Panc1 (cell line): Measurements from ENCODE around the gene HECA. TPM values are rescaled to one million over a fixed set of nuclear protein-coding genes. Genes with fewer than 3 reads are reported as not detected.

Source experiments
- ATAC-seq: fragments of 200-7000 bp; cut with Tn5 transposase; 2 replicates; pipeline ENCODE4 v1.9.1; 2020; ENCODE audit warnings: mild to moderate bottlenecking, moderate library complexity
- BruUV-seq: library from RNA; stranded (reverse); fragments of 400-500 nt; replicated peaks from 2 replicates; lab custom pipeline; 2021; lab: Mats Ljungman, UMichigan
- CTCF ChIA-PET: fragments of 300-600 bp; sonication (Branson Sonifier 250); formaldehyde crosslinking; loops from one replicate; lab custom pipeline; 2022; ENCODE audit warnings: antibody characterized with exemption; lab: Charles Lee
- POLR2A ChIA-PET: fragments of 300-600 bp; sonication (Branson Sonifier 250); formaldehyde crosslinking; loops from one replicate; lab custom pipeline; 2022; ENCODE audit warnings: antibody characterized with exemption; lab: Charles Lee
- DNase-seq: peaks from one replicate; pipeline ENCODE4 v3.0.0-alpha.2; 2010; ENCODE audit warnings: low read depth, low spot score
- H3K27ac ChIP-seq: 2 replicates; pipeline ENCODE4 v1.5.1; 2011; ENCODE audit warnings: mild to moderate bottlenecking, low read length, inconsistent platforms
- H3K27me3 ChIP-seq: fragments of 200-500 bp; sonication (Bioruptor generic); 2 replicates; pipeline ENCODE4 v1.6.0; 2014; ENCODE audit warnings: low read length, inconsistent platforms; ENCODE audit not compliant: control insufficient read depth, insufficient read depth
- H3K36me3 ChIP-seq: fragments of 200-500 bp; sonication (Bioruptor generic); 2 replicates; pipeline ENCODE4 v1.5.1; 2014; ENCODE audit warnings: inconsistent platforms, mild to moderate bottlenecking, low read length, moderate library complexity; ENCODE audit not compliant: control insufficient read depth, insufficient read depth
- H3K4me1 ChIP-seq: 2 replicates; pipeline ENCODE4 v1.5.1; 2011; ENCODE audit warnings: inconsistent platforms, mild to moderate bottlenecking, low read length, moderate library complexity; ENCODE audit not compliant: control insufficient read depth, insufficient read depth
- H3K4me3 ChIP-seq, 2 experiments: 2 replicates each; pipeline ENCODE4 v1.5.1; 2011 to 2012; ENCODE audit warnings: low read depth in 2 of 2, low read length in 2 of 2, mild to moderate bottlenecking in 2 of 2, inconsistent platforms in 1 of 2, moderate library complexity in 1 of 2
- H3K9me3 ChIP-seq: fragments of 200-500 bp; sonication (Bioruptor generic); 2 replicates; pipeline ENCODE4 v1.5.1; 2014; ENCODE audit warnings: low read depth, mild to moderate bottlenecking, inconsistent platforms, low read length, moderate library complexity; ENCODE audit not compliant: control insufficient read depth, insufficient read depth
- CTCF ChIP-seq: fragments of 450-650 bp; IDR thresholded peaks from 2 replicates; pipeline ENCODE4 v1.5.1; 2017; ENCODE audit warnings: mild to moderate bottlenecking
- POLR2AphosphoS5 ChIP-seq: IDR thresholded peaks from 2 replicates; pipeline ENCODE4 v1.6.1; 2012; ENCODE audit warnings: mild to moderate bottlenecking, low read depth, low read length, moderate library complexity
- REST ChIP-seq, 2 experiments: IDR thresholded peaks; 2 replicates each; pipeline ENCODE4 v1.6.1; 2011 to 2012; ENCODE audit warnings: low read depth in 2 of 2, control low read depth in 1 of 2, low read length in 1 of 2, mild to moderate bottlenecking in 1 of 2, moderate library complexity in 1 of 2; ENCODE audit not compliant: insufficient read depth in 1 of 2
- SIN3A ChIP-seq: IDR thresholded peaks from 2 replicates; pipeline ENCODE4 v1.6.1; 2012; ENCODE audit warnings: low read depth, mild to moderate bottlenecking, low read length, moderate library complexity, borderline replicate concordance; ENCODE audit not compliant: insufficient read depth
- TCF7L2 ChIP-seq: IDR thresholded peaks from 2 replicates; pipeline ENCODE4 v1.6.1; 2011; ENCODE audit warnings: mild to moderate bottlenecking, low read depth, low read length, inconsistent platforms
- in situ Hi-C: cut with HindIII; loops from 2 replicates; pipeline ENCODE4 v1.10.0; 2016; ENCODE audit warnings: low sequenced_read_pairs, low pct_unique_long_range_greater_than_20kb
- intact Hi-C: fragments of 100-400 bp; cut with micrococcal nuclease; formaldehyde crosslinking; loops from one replicate; pipeline ENCODE4 v1.10.0; 2022; ENCODE audit not compliant: unreplicated experiment
- total RNA-seq: library from RNA; stranded (reverse); gene quantifications from one replicate; pipeline ENCODE4 v1.2.1, GENCODE V29; 2021; ENCODE audit not compliant: unreplicated experiment

The HECA gene
- total RNA-seq, 1 experiment from 2014 or later: 3.9 TPM

GRCh38 chr6:139151425-139152087 lies 16.7 kb downstream of the HECA start:
- in situ Hi-C loops (no loop called here), intact Hi-C loops (no loop called here)
- TF ChIP-seq SIN3A: no peak
- TF ChIP-seq TCF7L2: no peak
- no peak for TF ChIP-seq CTCF
- no peak for TF ChIP-seq POLR2AphosphoS5
- TF ChIP-seq REST (IDR thresholded peaks at IDR 0.05; ENCODE audit: insufficient read depth in 1 of 2, low read depth in 2 of 2, low read length in 1 of 2): no peak
- ChIA-PET POLR2A (no interaction called here), CTCF (no interaction called here)
- no peak for DNase-seq
- no peaks in the 10 kb centered on the region for H3K4me1 ChIP-seq
- no peaks in the 10 kb centered on the region for H3K9me3 ChIP-seq
- H3K4me3 ChIP-seq: no peak overlapping the region
- no TSS peak for BruUV-seq
- no peak for ATAC-seq
- no peak overlapping the region for H3K27ac ChIP-seq
- H3K36me3 ChIP-seq: no peaks in the 10 kb centered on the region
- no peaks in the 10 kb centered on the region; the same call in 1 of the 2 replicates for H3K27me3 ChIP-seq

GRCh38 chr6:139152088-139152891 lies 17.4 kb downstream of the HECA start:
- no peaks in the 10 kb centered on the region; the same call in 1 of the 2 replicates for H3K27me3 ChIP-seq
- intact Hi-C loops (no loop called here), in situ Hi-C loops (no loop called here)
- H3K27ac ChIP-seq: no peak overlapping the region
- POLR2A ChIA-PET: no interaction called here
- CTCF ChIA-PET: no interaction called here
- TF ChIP-seq POLR2AphosphoS5: no peak
- no peak for TF ChIP-seq REST (IDR thresholded peaks at IDR 0.05; ENCODE audit: insufficient read depth in 1 of 2, low read depth in 2 of 2, low read length in 1 of 2)
- TF ChIP-seq TCF7L2: no peak
- no peak for TF ChIP-seq SIN3A
- TF ChIP-seq CTCF: no peak
- H3K4me3 ChIP-seq: no peak overlapping the region
- H3K4me1 ChIP-seq: no peaks in the 10 kb centered on the region
- BruUV-seq: no TSS peak
- ATAC-seq (no peak), DNase-seq (no peak)
- no peaks in the 10 kb centered on the region for H3K36me3 ChIP-seq
- H3K9me3 ChIP-seq: no peaks in the 10 kb centered on the region
